Colonic mucosa (tissue), 4 donors: ENCODE results near the gene C20orf96. TPM values are rescaled to one million over a fixed set of nuclear protein-coding genes. Genes with fewer than 3 reads are reported as not detected.
A peak's percentile ranks its signal among the peaks of the same experiment; 100 is the strongest.

Source experiments
- DNase-seq: peaks from one replicate; pipeline ENCODE4 v3.0.0-alpha.2; 2020
- H3K27ac ChIP-seq: fragments of 200-600 bp; one replicate; pipeline ENCODE4 v1.8.0; 2021
- H3K27me3 ChIP-seq: fragments of 200-600 bp; one replicate; pipeline ENCODE4 v1.8.0; 2021
- H3K36me3 ChIP-seq: fragments of 200-600 bp; one replicate; pipeline ENCODE4 v1.8.0; 2021
- H3K4me1 ChIP-seq: fragments of 200-600 bp; one replicate; pipeline ENCODE4 v1.8.0; 2021; ENCODE audit warnings: mild to moderate bottlenecking
- H3K4me3 ChIP-seq: fragments of 200-600 bp; one replicate; pipeline ENCODE4 v1.8.0; 2021
- H3K9ac ChIP-seq, 2 donors: one replicate each; pipeline ENCODE4 v1.7.0; 2013; ENCODE audit warnings: control low read depth in 2 of 2, low read depth in 2 of 2, low read length in 2 of 2
- H3K9me3 ChIP-seq: fragments of 200-600 bp; one replicate; pipeline ENCODE4 v1.8.0; 2021
- intact Hi-C: fragments of 100-400 bp; cut with DNase I; formaldehyde crosslinking; loops from one replicate; pipeline ENCODE4 v1.14.1; 2022
- total RNA-seq, 2 donors: library from RNA; stranded (reverse); fragmentation: NEBNext Ultra II Directional in 1 of 2; extraction: Animal tissue kit (Norgen Biotek cat#: 25700) in 1 of 2; gene quantifications; one replicate each; pipeline ENCODE4 v1.2.1, GENCODE V29; 2021
- TF ChIP-seq, protein P1 (sequence below): fragments of 200-600 bp; IDR thresholded peaks from one replicate; pipeline ENCODE4 v1.8.0; 2022; ENCODE audit warnings: antibody characterized with exemption, mild to moderate bottlenecking
- donor health status: healthy.
- donor health status: DM: no; HTN: no; CAD: no.
- donor health status: DM: no; HTN: no; CAD: no.

Gene C20orf96
- total RNA-seq, 2 donors from 2014 or later: 7.9 to 8.2 TPM

DNA sequence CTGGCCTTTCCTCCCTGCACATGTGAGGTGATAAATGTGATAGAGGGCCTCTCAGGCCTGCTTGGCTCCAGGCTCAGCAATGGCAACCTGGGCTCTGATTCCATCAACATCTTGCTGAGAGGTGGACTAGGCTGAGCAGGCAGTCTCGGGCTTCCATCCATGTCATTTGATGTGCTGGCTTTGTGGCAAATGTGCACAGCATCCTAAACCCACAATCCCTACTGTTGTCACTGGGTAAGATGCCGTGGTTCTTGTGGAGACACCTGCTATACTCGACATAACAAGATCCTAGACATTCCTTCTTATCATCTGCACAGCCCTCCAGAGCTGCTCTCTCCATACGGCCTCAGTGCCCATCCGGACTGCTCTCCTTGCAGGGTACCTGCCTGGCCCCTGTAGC, 4.1 kb upstream of the C20orf96 start:
- Histone ChIP-seq H3K9ac (peak overlapping the region in 1 of 2 donors; percentile 19), H3K9me3 (no peaks in the 10 kb centered on the region), H3K27ac (no peak overlapping the region), H3K4me1 (peaks cover 9% of the 10 kb centered on the region), H3K27me3 (no peaks in the 10 kb centered on the region), H3K4me3 (no peak overlapping the region), H3K36me3 (no peaks in the 10 kb centered on the region)
- TF ChIP-seq, protein P1, sequence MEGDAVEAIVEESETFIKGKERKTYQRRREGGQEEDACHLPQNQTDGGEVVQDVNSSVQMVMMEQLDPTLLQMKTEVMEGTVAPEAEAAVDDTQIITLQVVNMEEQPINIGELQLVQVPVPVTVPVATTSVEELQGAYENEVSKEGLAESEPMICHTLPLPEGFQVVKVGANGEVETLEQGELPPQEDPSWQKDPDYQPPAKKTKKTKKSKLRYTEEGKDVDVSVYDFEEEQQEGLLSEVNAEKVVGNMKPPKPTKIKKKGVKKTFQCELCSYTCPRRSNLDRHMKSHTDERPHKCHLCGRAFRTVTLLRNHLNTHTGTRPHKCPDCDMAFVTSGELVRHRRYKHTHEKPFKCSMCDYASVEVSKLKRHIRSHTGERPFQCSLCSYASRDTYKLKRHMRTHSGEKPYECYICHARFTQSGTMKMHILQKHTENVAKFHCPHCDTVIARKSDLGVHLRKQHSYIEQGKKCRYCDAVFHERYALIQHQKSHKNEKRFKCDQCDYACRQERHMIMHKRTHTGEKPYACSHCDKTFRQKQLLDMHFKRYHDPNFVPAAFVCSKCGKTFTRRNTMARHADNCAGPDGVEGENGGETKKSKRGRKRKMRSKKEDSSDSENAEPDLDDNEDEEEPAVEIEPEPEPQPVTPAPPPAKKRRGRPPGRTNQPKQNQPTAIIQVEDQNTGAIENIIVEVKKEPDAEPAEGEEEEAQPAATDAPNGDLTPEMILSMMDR: no peak
- no peak for DNase-seq
- intact Hi-C loops: no loop called here

DNA sequence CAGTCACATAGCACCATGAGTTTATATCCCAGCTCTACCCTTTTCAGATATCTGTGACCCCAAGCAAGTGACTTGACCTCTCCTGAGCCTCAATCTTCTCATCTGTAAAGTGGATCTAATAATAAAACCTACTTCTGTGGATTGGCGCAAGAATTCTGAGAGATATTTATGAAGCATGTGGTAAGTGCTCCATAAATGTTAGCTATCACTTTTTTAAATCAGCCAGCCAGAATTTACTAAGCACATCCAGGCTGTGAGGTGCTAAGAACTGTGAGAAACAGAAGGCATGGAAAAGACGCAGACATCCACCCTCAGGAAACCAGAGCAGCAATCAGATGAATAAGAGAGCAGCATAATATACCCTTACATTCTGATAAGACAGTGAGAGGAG, 862 bp downstream of the C20orf96 start:
- TF ChIP-seq, protein P1: no peak
- H3K4me3 ChIP-seq: peak overlapping the region; percentile 59

DNA sequence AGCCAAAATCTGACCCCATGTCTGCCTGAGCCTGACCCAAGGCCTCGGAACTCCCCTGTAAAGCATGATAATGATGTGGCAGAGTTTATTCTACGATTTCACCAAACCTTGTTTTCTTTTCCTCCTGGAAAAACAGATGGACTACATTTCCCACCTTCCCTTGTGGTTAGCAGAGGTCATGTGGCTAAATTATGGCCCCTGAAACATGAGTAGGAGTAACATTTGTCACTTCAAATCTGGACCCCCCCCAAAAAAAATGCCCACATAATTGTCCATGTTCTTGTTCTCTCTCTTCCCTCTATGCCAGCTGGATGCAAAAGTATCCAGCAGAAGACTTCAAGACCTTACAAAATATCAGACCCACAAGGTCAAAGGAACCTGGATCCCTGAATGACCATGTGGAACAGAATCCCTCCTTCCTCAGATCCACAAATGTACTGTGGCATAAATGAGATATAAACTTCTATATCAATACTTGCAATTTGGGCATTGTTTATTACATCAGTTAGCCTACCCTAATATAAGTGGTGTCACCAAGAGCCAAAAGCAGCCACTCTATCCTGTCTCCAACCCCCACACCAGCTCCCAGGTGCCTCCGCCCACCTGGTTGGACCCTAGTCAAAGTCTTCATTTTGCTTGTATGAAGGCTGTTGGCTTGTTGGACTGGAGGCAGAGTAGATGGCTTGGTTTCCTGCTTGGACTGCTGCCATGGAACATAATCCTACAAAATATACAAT, 1.4 kb downstream of the C20orf96 start:
- DNase-seq: peak; percentile 68
- H3K9me3 ChIP-seq: no peaks in the 10 kb centered on the region
- intact Hi-C loops: no loop called here
- no peaks in the 10 kb centered on the region for H3K27me3 ChIP-seq
- no peak overlapping the region for H3K4me3 ChIP-seq
- no peaks in the 10 kb centered on the region for H3K36me3 ChIP-seq
- TF ChIP-seq, protein P1: no peak
- H3K4me1 ChIP-seq: no peaks in the 10 kb centered on the region
- no peak overlapping the region for H3K27ac ChIP-seq
- peak overlapping the region in 1 of 2 donors; percentile 84 for H3K9ac ChIP-seq

More for the DNA sequence above, 862 bp downstream of the C20orf96 start:
- intact Hi-C loops: no loop called here
- no peaks in the 10 kb centered on the region for H3K9me3 ChIP-seq
- H3K36me3 ChIP-seq: no peaks in the 10 kb centered on the region
- H3K27me3 ChIP-seq: no peaks in the 10 kb centered on the region
- DNase-seq: no peak
- H3K27ac ChIP-seq: peak overlapping the region; percentile 53
- H3K4me1 ChIP-seq: no peaks in the 10 kb centered on the region
- peak overlapping the region; percentile 84 to 90 for H3K9ac ChIP-seq

DNA sequence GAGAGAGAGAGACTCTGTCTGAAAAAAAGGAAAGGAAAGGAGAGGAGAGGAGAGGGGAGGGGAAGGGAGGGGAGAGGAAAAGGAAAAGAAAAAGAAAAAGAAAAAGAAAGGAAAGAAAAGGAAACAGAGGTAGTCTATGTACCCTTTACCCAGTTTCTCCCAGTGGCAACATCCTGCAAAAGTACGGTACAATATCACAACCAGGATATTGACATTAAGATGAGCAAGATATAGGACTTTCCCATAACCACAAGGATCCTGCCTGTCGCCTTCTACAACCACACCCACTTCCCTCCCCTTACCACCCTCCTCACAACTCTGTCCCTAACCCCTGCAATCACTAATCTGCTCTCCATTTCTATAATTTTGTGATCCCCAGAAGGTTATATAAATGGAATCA, 4.0 kb downstream of the C20orf96 start:
- Histone ChIP-seq H3K27ac (no peak overlapping the region), H3K4me1 (no peaks in the 10 kb centered on the region), H3K9ac (no peak overlapping the region), H3K36me3 (no peaks in the 10 kb centered on the region), H3K4me3 (no peak overlapping the region), H3K27me3 (no peaks in the 10 kb centered on the region), H3K9me3 (no peaks in the 10 kb centered on the region)
- intact Hi-C loops: no loop called here
- DNase-seq: no peak
- TF ChIP-seq, protein P1: no peak

DNA sequence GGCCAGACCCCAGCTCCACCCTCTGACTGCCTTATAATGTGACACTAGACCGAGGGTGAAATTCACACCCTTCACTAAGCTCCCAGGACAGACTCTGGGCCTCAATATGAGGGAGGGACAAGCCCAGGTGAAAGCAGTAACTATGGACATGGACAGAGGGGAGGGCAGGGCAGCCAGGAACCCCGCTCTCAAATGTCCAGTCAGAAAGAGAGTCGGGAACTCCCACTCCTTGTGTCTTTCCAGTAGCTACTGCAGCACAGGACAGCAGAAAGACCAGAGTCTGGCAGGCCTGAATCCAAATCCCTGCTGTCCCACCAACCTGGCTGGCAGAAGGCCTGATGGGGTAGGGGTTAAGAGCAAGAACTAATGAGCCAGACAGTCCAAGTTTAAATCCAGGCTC, 6.4 kb downstream of the C20orf96 start:
- Histone ChIP-seq H3K9me3 (no peaks in the 10 kb centered on the region), H3K4me1 (no peaks in the 10 kb centered on the region), H3K4me3 (no peak overlapping the region), H3K27me3 (no peaks in the 10 kb centered on the region), H3K27ac (no peak overlapping the region), H3K36me3 (no peaks in the 10 kb centered on the region), H3K9ac (no peak overlapping the region)
- intact Hi-C loops: no loop called here
- TF ChIP-seq, protein P1: no peak
- DNase-seq: no peak
